ENCODE data around the gene EBI3.

EBI3 gene

DNA sequence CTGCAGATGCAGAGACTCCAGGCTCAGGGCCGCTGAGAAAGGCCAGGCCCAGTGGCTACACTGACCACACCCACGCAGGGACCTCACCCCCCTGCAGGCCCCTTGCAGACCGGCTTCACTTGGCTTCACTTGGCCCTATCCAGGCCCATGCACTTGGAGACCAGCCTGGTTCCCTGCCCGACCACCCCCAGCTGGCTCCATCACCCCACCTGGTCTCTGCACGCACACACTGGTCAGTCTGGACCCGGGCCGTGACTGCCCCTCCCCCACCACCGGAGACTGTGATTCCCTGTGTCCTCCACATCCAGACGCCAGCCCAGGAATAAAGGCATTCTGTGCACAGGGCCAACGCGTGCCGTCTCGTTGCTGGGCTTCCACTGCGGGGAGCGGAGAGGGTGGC lies 4.9 kb upstream of the EBI3 start:
- TF ChIP-seq, protein P1, sequence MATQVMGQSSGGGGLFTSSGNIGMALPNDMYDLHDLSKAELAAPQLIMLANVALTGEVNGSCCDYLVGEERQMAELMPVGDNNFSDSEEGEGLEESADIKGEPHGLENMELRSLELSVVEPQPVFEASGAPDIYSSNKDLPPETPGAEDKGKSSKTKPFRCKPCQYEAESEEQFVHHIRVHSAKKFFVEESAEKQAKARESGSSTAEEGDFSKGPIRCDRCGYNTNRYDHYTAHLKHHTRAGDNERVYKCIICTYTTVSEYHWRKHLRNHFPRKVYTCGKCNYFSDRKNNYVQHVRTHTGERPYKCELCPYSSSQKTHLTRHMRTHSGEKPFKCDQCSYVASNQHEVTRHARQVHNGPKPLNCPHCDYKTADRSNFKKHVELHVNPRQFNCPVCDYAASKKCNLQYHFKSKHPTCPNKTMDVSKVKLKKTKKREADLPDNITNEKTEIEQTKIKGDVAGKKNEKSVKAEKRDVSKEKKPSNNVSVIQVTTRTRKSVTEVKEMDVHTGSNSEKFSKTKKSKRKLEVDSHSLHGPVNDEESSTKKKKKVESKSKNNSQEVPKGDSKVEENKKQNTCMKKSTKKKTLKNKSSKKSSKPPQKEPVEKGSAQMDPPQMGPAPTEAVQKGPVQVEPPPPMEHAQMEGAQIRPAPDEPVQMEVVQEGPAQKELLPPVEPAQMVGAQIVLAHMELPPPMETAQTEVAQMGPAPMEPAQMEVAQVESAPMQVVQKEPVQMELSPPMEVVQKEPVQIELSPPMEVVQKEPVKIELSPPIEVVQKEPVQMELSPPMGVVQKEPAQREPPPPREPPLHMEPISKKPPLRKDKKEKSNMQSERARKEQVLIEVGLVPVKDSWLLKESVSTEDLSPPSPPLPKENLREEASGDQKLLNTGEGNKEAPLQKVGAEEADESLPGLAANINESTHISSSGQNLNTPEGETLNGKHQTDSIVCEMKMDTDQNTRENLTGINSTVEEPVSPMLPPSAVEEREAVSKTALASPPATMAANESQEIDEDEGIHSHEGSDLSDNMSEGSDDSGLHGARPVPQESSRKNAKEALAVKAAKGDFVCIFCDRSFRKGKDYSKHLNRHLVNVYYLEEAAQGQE (IDR thresholded peaks at IDR 0.05; ENCODE audit: insufficient read depth in 1 of 2, low read depth in 2 of 2, low read length in 2 of 2) = no peak
- TF ChIP-seq SIN3A (IDR thresholded peaks at IDR 0.05; ENCODE audit: borderline replicate concordance, insufficient read depth, low read length) (no peak), POLR2AphosphoS5 (IDR thresholded peaks at IDR 0.05; ENCODE audit: low read depth, low read length) (no peak), TAF1 (IDR thresholded peaks at IDR 0.05; ENCODE audit: borderline replicate concordance, insufficient read depth, low read length) (no peak), FOXP2 (optimal IDR thresholded peaks at IDR 0.05; ENCODE audit: borderline replicate concordance, extremely low read depth, extremely low read length, insufficient read depth) (no peak)

DNA sequence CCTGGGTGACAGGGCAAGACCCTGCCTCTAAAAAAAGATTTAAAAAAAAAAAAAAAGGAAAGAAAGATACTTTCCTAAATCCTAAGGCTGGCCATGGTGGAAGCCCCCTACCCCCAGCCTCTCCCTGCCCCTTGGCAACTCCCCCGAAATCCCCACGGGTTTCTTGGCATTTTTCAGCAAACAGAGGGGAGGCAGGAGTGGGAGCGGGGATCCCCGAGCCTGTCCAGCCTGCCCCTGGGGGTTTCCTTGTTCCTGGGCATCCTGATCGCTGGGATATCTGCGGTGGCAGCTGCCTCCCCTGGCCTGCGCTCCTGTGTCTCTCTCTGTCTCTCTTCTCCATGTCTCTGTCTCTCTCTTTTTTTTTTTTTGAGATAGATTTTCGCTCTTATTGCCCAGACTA lies 3.4 kb upstream of the EBI3 start:
- TF ChIP-seq TAF1 (IDR thresholded peaks at IDR 0.05; ENCODE audit: borderline replicate concordance, insufficient read depth, low read length) (no peak), SIN3A (IDR thresholded peaks at IDR 0.05; ENCODE audit: borderline replicate concordance, insufficient read depth, low read length) (no peak), POLR2AphosphoS5 (IDR thresholded peaks at IDR 0.05; ENCODE audit: low read depth, low read length) (no peak), FOXP2 (optimal IDR thresholded peaks at IDR 0.05; ENCODE audit: borderline replicate concordance, extremely low read depth, extremely low read length, insufficient read depth) (no peak)
- TF ChIP-seq, protein P1 (IDR thresholded peaks at IDR 0.05; ENCODE audit: insufficient read depth in 1 of 2, low read depth in 2 of 2, low read length in 2 of 2) = no peak

DNA sequence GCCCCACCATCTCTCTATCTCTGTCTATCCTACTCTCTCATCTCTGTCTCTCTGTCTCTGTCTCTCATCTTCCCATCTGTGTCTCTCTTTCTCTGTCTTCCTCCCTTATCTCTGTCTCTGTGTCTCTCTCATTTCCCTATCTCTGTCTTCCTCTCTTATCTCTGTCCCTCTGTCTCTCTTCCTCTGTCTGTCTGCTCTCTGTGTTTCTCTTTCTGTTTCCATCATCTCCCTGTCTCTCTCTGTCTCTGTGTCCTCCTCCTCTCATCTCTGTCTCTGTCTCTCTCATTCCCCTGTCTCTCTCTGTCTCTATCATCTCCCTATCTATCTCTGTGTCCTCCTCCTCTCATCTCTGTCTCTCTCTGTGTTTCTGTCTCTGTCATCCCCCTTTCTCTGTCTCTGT lies 1.6 kb upstream of the EBI3 start:
- TF ChIP-seq TAF1 (IDR thresholded peaks at IDR 0.05; ENCODE audit: borderline replicate concordance, insufficient read depth, low read length) = no peak
- no peak for TF ChIP-seq FOXP2 (optimal IDR thresholded peaks at IDR 0.05; ENCODE audit: borderline replicate concordance, extremely low read depth, extremely low read length, insufficient read depth)
- TF ChIP-seq SIN3A (IDR thresholded peaks at IDR 0.05; ENCODE audit: borderline replicate concordance, insufficient read depth, low read length) = no peak
- TF ChIP-seq, protein P1 (IDR thresholded peaks at IDR 0.05; ENCODE audit: insufficient read depth in 1 of 2, low read depth in 2 of 2, low read length in 2 of 2) = no peak
- no peak for TF ChIP-seq POLR2AphosphoS5 (IDR thresholded peaks at IDR 0.05; ENCODE audit: low read depth, low read length)

DNA sequence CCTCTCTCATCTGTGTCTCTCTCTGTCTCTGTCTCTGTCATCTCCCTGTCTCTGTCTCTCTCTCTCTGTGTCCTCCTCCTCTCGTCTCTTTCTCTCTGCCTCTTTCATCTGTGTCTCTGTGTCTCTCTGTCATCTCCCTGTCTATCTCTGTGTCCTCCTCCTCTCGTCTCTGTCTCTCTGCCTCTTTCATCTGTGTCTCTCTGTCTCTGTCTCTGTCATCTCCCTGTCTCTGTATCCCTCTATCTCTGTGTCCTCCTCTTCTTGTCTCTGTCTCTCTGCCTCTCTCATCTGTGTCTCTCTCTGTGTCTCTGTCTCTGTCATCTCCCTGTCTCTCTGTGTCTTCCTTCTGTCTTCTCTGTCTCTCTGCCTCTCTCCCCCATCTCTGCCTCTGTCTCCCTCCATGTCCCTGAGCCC lies 551 bp upstream of the EBI3 start:
- TF ChIP-seq, protein P1 (IDR thresholded peaks at IDR 0.05; ENCODE audit: insufficient read depth in 1 of 2, low read depth in 2 of 2, low read length in 2 of 2) = no peak
- TF ChIP-seq SIN3A (IDR thresholded peaks at IDR 0.05; ENCODE audit: borderline replicate concordance, insufficient read depth, low read length) = no peak
- no peak for TF ChIP-seq POLR2AphosphoS5 (IDR thresholded peaks at IDR 0.05; ENCODE audit: low read depth, low read length)
- no peak for TF ChIP-seq TAF1 (IDR thresholded peaks at IDR 0.05; ENCODE audit: borderline replicate concordance, insufficient read depth, low read length)
- no peak for TF ChIP-seq FOXP2 (optimal IDR thresholded peaks at IDR 0.05; ENCODE audit: borderline replicate concordance, extremely low read depth, extremely low read length, insufficient read depth)

Data from PFSK-1 (cell line).